GM12872 (cell line): ENCODE results near the gene CELF1.

Source experiments
- CTCF ChIP-seq: IDR thresholded peaks from 3 replicates; pipeline ENCODE4 v1.5.1; 2011; ENCODE audit warnings: low read depth, mild to moderate bottlenecking, low read length, moderate library complexity; ENCODE audit not compliant: insufficient read depth

The CELF1 gene

GRCh38 chr11:47558695-47559094 is 5.8 kb upstream of the CELF1 start:
- TF ChIP-seq CTCF = no peak

- no peak for TF ChIP-seq CTCF
Measured at GRCh38 chr11:47553406-47553743, 443 bp upstream of the CELF1 start.

GRCh38 chr11:47552056-47552565 is 821 bp downstream of the CELF1 start:
- no peak for TF ChIP-seq CTCF

- TF ChIP-seq CTCF = peak; percentile 68
Measured at GRCh38 chr11:47551086-47551485, 1.8 kb downstream of the CELF1 start.

GRCh38 chr11:47550288-47551047 is 2.5 kb downstream of the CELF1 start:
- no peak for TF ChIP-seq CTCF

- no peak for TF ChIP-seq CTCF
Measured at GRCh38 chr11:47545298-47545697, 7.6 kb downstream of the CELF1 start.

- TF ChIP-seq CTCF = no peak
Measured at GRCh38 chr11:47541070-47541469, 11.9 kb downstream of the CELF1 start.
